ENCODE measurements around the gene VMO1.

Gene VMO1

GRCh38 chr17:4823373-4824089 lies 37.4 kb upstream of the VMO1 start:
- TF ChIP-seq CTCF (IDR thresholded peaks at IDR 0.05; ENCODE audit: borderline replicate concordance, control extremely low read depth, extremely low read depth, insufficient read depth, missing control alignments): no peak

GRCh38 chr17:4822835-4823234 lies 36.7 kb upstream of the VMO1 start:
- no peak for TF ChIP-seq CTCF (IDR thresholded peaks at IDR 0.05; ENCODE audit: borderline replicate concordance, control extremely low read depth, extremely low read depth, insufficient read depth, missing control alignments)
- in situ Hi-C loops (cut with MboI; ENCODE audit: low sequenced_read_pairs, unreplicated experiment): no loop called here
- DNase-seq (ENCODE audit: low spot score): peak; percentile 17

More at GRCh38 chr17:4823373-4824089, 37.4 kb upstream of the VMO1 start:
- no peak for DNase-seq (ENCODE audit: low spot score)
- in situ Hi-C loops (cut with MboI; ENCODE audit: low sequenced_read_pairs, unreplicated experiment): no loop called here

- TF ChIP-seq CTCF (IDR thresholded peaks at IDR 0.05; ENCODE audit: borderline replicate concordance, control extremely low read depth, extremely low read depth, insufficient read depth, missing control alignments): no peak
- in situ Hi-C loops (cut with MboI; ENCODE audit: low sequenced_read_pairs, unreplicated experiment): no loop called here
- DNase-seq (ENCODE audit: low spot score): no peak
These were observed 32.1 kb upstream of the VMO1 start for GRCh38 chr17:4818276-4818675.

- no peak for DNase-seq (ENCODE audit: low spot score)
- no peak for TF ChIP-seq CTCF (IDR thresholded peaks at IDR 0.05; ENCODE audit: borderline replicate concordance, control extremely low read depth, extremely low read depth, insufficient read depth, missing control alignments)
- in situ Hi-C loops (cut with MboI; ENCODE audit: low sequenced_read_pairs, unreplicated experiment): no loop called here
These were observed 30.7 kb upstream of the VMO1 start for GRCh38 chr17:4816826-4817225.

GRCh38 chr17:4815043-4815675 lies 29.0 kb upstream of the VMO1 start:
- in situ Hi-C loops (cut with MboI; ENCODE audit: low sequenced_read_pairs, unreplicated experiment): no loop called here
- TF ChIP-seq CTCF (IDR thresholded peaks at IDR 0.05; ENCODE audit: borderline replicate concordance, control extremely low read depth, extremely low read depth, insufficient read depth, missing control alignments): no peak
- no peak for DNase-seq (ENCODE audit: low spot score)

- in situ Hi-C loops (cut with MboI; ENCODE audit: low sequenced_read_pairs, unreplicated experiment): no loop called here
- no peak for DNase-seq (ENCODE audit: low spot score)
- no peak for TF ChIP-seq CTCF (IDR thresholded peaks at IDR 0.05; ENCODE audit: borderline replicate concordance, control extremely low read depth, extremely low read depth, insufficient read depth, missing control alignments)
These were observed 26.5 kb upstream of the VMO1 start for GRCh38 chr17:4812690-4813089.
